Colonic mucosa (tissue), 4 donors: ENCODE data around the gene TOMM40L. TPM values are rescaled to one million over a fixed set of nuclear protein-coding genes. Genes with fewer than 3 reads are reported as not detected.

Source experiments
- DNase-seq: peaks from one replicate; pipeline ENCODE4 v3.0.0-alpha.2; 2020
- H3K27ac ChIP-seq: fragments of 200-600 bp; one replicate; pipeline ENCODE4 v1.8.0; 2021
- H3K27me3 ChIP-seq: fragments of 200-600 bp; one replicate; pipeline ENCODE4 v1.8.0; 2021
- H3K36me3 ChIP-seq: fragments of 200-600 bp; one replicate; pipeline ENCODE4 v1.8.0; 2021
- H3K4me1 ChIP-seq: fragments of 200-600 bp; one replicate; pipeline ENCODE4 v1.8.0; 2021; ENCODE audit warnings: mild to moderate bottlenecking
- H3K4me3 ChIP-seq: fragments of 200-600 bp; one replicate; pipeline ENCODE4 v1.8.0; 2021
- H3K9ac ChIP-seq, 2 donors: one replicate each; pipeline ENCODE4 v1.7.0; 2013; ENCODE audit warnings: control low read depth in 2 of 2, low read depth in 2 of 2, low read length in 2 of 2
- H3K9me3 ChIP-seq: fragments of 200-600 bp; one replicate; pipeline ENCODE4 v1.8.0; 2021
- intact Hi-C: fragments of 100-400 bp; cut with DNase I; formaldehyde crosslinking; loops from one replicate; pipeline ENCODE4 v1.14.1; 2022
- total RNA-seq, 2 donors: library from RNA; stranded (reverse); fragmentation: NEBNext Ultra II Directional in 1 of 2; extraction: Animal tissue kit (Norgen Biotek cat#: 25700) in 1 of 2; gene quantifications; one replicate each; pipeline ENCODE4 v1.2.1, GENCODE V29; 2021
- TF ChIP-seq, protein P1 (sequence below): fragments of 200-600 bp; IDR thresholded peaks from one replicate; pipeline ENCODE4 v1.8.0; 2022; ENCODE audit warnings: antibody characterized with exemption, mild to moderate bottlenecking
- donor health status: healthy.
- donor health status: DM: no; HTN: no; CAD: no.
- donor health status: DM: no; HTN: no; CAD: no.

The TOMM40L gene
- total RNA-seq, 2 donors from 2014 or later, result 16.6 to 23.1 TPM

DNA sequence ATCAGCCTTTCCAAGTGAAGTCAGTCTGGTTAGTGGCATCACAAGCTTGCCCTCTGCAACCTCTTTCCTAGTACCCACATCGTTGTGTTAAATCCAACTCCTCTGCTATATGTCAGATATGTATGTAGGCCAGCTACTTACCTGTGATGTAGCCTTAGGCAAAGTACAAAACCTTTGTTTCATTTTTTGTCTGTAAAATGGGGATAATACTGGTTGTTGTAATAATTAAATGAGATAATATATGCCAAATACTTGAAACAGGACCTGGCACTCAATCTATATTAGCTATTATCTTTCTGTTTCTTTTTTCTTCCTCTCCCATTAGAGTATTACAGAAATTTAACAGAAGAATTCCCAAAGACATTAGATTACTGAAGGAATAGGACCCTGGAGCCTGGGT is 33.9 kb downstream of the TOMM40L start:
- TF ChIP-seq, protein P1, sequence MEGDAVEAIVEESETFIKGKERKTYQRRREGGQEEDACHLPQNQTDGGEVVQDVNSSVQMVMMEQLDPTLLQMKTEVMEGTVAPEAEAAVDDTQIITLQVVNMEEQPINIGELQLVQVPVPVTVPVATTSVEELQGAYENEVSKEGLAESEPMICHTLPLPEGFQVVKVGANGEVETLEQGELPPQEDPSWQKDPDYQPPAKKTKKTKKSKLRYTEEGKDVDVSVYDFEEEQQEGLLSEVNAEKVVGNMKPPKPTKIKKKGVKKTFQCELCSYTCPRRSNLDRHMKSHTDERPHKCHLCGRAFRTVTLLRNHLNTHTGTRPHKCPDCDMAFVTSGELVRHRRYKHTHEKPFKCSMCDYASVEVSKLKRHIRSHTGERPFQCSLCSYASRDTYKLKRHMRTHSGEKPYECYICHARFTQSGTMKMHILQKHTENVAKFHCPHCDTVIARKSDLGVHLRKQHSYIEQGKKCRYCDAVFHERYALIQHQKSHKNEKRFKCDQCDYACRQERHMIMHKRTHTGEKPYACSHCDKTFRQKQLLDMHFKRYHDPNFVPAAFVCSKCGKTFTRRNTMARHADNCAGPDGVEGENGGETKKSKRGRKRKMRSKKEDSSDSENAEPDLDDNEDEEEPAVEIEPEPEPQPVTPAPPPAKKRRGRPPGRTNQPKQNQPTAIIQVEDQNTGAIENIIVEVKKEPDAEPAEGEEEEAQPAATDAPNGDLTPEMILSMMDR, result no peak
- Histone ChIP-seq H3K36me3 (no peaks in the 10 kb centered on the region), H3K27ac (no peak overlapping the region), H3K4me3 (no peak overlapping the region), H3K27me3 (peaks cover 35% of the 10 kb centered on the region), H3K9me3 (no peaks in the 10 kb centered on the region), H3K9ac (no peak overlapping the region), H3K4me1 (peaks cover 7% of the 10 kb centered on the region)
- intact Hi-C loops, result no loop called here
- DNase-seq, result no peak

DNA sequence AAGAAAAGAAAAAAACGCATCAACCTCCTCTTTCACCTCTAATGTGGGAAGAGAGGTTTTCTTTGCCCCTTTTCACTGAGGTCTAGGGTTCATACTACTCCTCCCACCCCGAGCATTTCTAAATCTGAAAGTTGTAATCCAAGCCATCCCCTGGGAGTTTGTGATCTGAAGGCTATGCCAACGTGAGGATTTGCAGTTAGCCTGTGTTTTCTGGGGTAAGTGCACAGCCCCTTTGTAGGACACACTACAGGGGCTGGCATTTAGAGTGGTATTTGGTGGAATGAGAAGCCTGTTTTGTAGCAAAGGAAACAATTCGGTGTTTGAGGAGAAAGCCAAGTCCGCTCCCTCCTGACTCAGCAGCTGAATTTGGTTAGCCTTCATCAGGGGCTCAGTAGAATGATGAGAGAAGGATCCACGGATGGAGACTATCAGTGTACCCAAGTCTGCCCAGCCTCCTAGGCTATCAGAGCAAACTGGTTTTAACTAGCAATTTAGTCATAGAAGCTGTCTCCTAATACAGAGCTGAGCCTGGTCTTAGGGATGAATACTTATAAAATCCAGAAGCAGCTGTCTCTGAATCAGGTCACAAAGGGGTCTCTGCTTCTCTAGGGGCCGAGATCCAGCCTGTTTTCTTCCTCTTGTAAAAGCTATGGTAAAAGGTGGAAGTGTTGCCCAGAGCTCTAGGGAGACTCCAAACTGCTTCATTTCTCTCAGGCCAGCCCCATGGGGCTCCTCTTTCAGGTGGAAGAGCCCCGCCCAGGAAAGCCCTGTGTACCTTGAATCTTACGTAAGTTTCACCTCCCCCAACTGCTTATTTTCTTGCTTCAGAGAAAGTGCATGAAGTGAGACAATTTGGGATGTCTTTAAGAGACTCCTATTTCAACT is 34.8 kb downstream of the TOMM40L start:
- Histone ChIP-seq H3K4me3 (no peak overlapping the region), H3K36me3 (no peaks in the 10 kb centered on the region), H3K9me3 (no peaks in the 10 kb centered on the region), H3K4me1 (peaks cover 7% of the 10 kb centered on the region), H3K9ac (no peak overlapping the region), H3K27ac (no peak overlapping the region), H3K27me3 (peaks cover 35% of the 10 kb centered on the region)
- DNase-seq, result no peak
- intact Hi-C loops, result no loop called here
- TF ChIP-seq, protein P1, result no peak

DNA sequence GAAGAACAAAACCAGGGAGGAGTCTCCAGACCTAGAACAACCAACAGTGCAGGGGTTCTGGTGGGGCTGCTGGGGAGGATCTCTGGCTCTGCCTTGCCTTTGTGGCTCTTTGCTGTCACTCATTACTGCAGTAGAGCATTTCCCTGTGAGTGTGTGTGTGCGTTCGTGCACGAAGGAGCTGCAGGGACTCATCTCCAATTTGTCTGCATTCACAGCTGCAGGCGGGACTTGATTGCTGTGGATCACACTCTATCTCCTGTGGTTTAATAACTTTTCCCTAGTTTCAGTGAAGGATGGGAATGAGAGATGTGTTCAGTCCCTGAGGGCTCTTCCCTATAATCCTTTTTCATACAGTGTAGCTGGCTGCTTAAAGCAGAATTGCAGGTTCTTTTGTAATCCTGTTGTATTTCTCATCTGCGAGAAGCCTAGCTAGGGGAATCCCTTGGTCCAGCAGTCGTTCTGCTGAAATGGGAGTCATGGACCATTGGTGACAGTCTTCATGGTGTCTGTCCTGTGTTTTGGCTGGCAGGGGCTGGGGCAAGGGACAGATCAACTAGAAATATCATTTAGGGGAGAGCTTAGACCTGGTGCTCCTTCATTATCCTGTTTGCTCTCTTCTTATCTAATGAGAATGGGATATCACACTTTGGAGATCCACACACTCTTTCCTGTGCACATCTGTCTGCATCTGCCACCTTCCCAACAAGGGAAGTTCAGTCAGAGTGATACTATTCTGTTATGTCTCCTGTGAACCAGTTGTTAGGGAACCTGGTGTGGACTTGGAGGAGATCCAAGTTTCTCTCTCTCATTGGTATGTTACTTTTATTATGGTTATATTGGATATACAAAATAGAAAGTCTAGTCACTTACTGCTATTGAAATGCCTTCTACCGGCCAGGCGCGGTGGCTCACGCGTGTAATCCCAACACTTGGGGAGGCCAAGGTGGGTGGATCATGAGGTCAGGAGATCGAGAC is 35.7 kb downstream of the TOMM40L start:
- intact Hi-C loops, result no loop called here
- H3K27me3 ChIP-seq, result peaks cover 35% of the 10 kb centered on the region
- peaks cover 7% of the 10 kb centered on the region for H3K4me1 ChIP-seq
- TF ChIP-seq, protein P1, result no peak
- no peak overlapping the region for H3K4me3 ChIP-seq
- no peak overlapping the region for H3K9ac ChIP-seq
- H3K9me3 ChIP-seq, result no peaks in the 10 kb centered on the region
- no peak overlapping the region for H3K27ac ChIP-seq
- H3K36me3 ChIP-seq, result no peaks in the 10 kb centered on the region
- DNase-seq, result no peak

DNA sequence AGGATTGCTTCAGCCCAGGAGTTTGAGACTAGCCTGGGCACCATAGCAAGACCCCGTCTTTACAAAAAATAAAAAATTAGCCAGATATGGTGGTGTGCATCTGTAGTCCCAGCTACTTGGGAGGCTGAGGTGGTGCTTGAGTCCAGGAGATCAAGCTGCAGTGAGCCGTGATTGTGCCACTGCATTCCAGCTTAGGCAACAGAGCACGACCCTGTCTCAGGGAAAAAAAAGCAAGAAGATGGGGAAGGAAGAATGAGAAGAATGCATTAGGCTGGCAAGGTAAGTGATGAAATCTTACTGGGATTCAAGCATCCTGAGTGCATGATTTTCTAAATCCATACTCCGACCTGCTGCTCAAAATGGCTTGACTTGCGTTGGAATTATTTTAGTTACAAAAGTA is 39.4 kb downstream of the TOMM40L start:
- peaks cover 10% of the 10 kb centered on the region for H3K27me3 ChIP-seq
- H3K9me3 ChIP-seq, result no peaks in the 10 kb centered on the region
- intact Hi-C loops, result no loop called here
- H3K36me3 ChIP-seq, result no peaks in the 10 kb centered on the region
- H3K4me3 ChIP-seq, result no peak overlapping the region
- DNase-seq, result no peak
- no peak overlapping the region for H3K27ac ChIP-seq
- H3K4me1 ChIP-seq, result peaks cover 4% of the 10 kb centered on the region
- TF ChIP-seq, protein P1, result no peak
- H3K9ac ChIP-seq, result no peak overlapping the region

DNA sequence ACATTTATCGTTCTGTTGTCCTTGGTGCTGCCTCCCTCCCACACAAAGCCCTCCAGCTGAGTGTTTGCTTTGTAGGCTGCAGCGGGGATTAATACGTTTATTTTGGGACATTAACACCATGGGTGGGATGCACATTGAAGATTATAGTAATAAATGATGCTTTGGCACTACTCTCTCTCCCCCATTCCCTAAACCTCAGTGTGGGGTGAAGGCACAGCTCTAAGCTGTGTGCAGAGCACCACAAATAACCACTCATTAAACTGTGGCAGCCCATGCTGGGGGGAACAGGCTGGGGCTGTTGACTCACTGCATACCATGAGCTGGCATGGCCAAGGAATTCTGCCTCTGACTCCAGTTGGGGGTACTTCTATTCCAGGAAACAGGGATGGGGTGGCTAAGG is 40.3 kb downstream of the TOMM40L start:
- H3K9me3 ChIP-seq, result no peaks in the 10 kb centered on the region
- intact Hi-C loops, result no loop called here
- peaks cover 2% of the 10 kb centered on the region for H3K27me3 ChIP-seq
- no peak overlapping the region for H3K4me3 ChIP-seq
- no peaks in the 10 kb centered on the region for H3K36me3 ChIP-seq
- DNase-seq, result no peak
- H3K9ac ChIP-seq, result no peak overlapping the region
- TF ChIP-seq, protein P1, result no peak
- no peak overlapping the region for H3K27ac ChIP-seq
- H3K4me1 ChIP-seq, result no peaks in the 10 kb centered on the region
